Measurements from ENCODE around the gene ZNF445. TPM values are rescaled to one million over a fixed set of nuclear protein-coding genes. Genes with fewer than 3 reads are reported as not detected.

Gene ZNF445
- total and polyA plus RNA-seq, 4 donors = 2.1 to 8.7 (median 4.9) TPM

DNA sequence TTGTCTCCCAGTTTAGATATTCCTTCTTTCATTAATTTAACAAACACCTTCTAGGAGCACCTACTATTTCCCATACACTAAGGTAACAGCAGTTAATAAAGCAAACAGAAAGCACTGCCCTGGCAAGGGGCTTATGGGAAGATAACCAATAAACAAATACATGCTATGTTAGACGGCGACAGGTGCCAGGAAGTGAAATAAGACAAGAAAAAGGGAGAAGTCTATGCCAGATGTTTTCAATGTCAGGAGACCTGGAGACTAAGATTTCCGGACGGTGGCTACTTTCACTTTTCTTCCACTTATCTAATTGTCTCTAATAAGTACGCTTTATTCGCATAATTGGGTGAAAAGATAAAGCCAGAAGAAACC is 32.5 kb upstream of the ZNF445 start:
- Histone ChIP-seq H3K9ac (ENCODE audit: low read depth in 1 of 2, low read length in 2 of 2) (peak overlapping the region; percentile 70 to 93), H3K27ac (ENCODE audit: low read depth in 1 of 2, low read length in 2 of 2) (peak overlapping the region; percentile 75 to 79), H3K36me3 (ENCODE audit: control insufficient read depth in 4 of 4, insufficient read depth in 3 of 4, low read depth in 1 of 4, low read length in 3 of 4) (peaks cover 0 to 8% (median 0%) of the 10 kb centered on the region in 4 donors), H3K4me1 (ENCODE audit: control insufficient read depth in 4 of 4, insufficient read depth in 4 of 4, low read length in 3 of 4) (peaks cover 0 to 15% (median 10%) of the 10 kb centered on the region in 4 donors), H3K27me3 (ENCODE audit: control insufficient read depth in 4 of 4, insufficient read depth in 4 of 4, low read length in 3 of 4) (no peaks in the 10 kb centered on the region), H3K9me3 (ENCODE audit: control insufficient read depth in 4 of 4, low read length in 3 of 4) (peaks cover 0 to 7% (median 2%) of the 10 kb centered on the region in 4 donors), H3K4me3 (ENCODE audit: low read depth in 1 of 3, low read length in 3 of 3) (peak overlapping the region; percentile 76 to 90 (median 78))
- TF ChIP-seq NR2F2 (IDR thresholded peaks at IDR 0.05) = no peak
- TF ChIP-seq GABPA (IDR thresholded peaks at IDR 0.05 in 1 of 2, conservative IDR thresholded peaks at IDR 0.05 in 1 of 2) = no peak
- TF ChIP-seq, protein P1, sequence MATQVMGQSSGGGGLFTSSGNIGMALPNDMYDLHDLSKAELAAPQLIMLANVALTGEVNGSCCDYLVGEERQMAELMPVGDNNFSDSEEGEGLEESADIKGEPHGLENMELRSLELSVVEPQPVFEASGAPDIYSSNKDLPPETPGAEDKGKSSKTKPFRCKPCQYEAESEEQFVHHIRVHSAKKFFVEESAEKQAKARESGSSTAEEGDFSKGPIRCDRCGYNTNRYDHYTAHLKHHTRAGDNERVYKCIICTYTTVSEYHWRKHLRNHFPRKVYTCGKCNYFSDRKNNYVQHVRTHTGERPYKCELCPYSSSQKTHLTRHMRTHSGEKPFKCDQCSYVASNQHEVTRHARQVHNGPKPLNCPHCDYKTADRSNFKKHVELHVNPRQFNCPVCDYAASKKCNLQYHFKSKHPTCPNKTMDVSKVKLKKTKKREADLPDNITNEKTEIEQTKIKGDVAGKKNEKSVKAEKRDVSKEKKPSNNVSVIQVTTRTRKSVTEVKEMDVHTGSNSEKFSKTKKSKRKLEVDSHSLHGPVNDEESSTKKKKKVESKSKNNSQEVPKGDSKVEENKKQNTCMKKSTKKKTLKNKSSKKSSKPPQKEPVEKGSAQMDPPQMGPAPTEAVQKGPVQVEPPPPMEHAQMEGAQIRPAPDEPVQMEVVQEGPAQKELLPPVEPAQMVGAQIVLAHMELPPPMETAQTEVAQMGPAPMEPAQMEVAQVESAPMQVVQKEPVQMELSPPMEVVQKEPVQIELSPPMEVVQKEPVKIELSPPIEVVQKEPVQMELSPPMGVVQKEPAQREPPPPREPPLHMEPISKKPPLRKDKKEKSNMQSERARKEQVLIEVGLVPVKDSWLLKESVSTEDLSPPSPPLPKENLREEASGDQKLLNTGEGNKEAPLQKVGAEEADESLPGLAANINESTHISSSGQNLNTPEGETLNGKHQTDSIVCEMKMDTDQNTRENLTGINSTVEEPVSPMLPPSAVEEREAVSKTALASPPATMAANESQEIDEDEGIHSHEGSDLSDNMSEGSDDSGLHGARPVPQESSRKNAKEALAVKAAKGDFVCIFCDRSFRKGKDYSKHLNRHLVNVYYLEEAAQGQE (IDR thresholded peaks at IDR 0.05) = no peak
- TF ChIP-seq, protein P2, sequence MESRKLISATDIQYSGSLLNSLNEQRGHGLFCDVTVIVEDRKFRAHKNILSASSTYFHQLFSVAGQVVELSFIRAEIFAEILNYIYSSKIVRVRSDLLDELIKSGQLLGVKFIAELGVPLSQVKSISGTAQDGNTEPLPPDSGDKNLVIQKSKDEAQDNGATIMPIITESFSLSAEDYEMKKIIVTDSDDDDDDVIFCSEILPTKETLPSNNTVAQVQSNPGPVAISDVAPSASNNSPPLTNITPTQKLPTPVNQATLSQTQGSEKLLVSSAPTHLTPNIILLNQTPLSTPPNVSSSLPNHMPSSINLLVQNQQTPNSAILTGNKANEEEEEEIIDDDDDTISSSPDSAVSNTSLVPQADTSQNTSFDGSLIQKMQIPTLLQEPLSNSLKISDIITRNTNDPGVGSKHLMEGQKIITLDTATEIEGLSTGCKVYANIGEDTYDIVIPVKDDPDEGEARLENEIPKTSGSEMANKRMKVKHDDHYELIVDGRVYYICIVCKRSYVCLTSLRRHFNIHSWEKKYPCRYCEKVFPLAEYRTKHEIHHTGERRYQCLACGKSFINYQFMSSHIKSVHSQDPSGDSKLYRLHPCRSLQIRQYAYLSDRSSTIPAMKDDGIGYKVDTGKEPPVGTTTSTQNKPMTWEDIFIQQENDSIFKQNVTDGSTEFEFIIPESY (IDR thresholded peaks at IDR 0.05) = no peak
- no peak for TF ChIP-seq JUND (IDR thresholded peaks at IDR 0.05)
- under 1% methylated on average over 6 of the region's 6 CpGs for WGBS
- DNase-seq (ENCODE audit: low spot score) = no peak

DNA sequence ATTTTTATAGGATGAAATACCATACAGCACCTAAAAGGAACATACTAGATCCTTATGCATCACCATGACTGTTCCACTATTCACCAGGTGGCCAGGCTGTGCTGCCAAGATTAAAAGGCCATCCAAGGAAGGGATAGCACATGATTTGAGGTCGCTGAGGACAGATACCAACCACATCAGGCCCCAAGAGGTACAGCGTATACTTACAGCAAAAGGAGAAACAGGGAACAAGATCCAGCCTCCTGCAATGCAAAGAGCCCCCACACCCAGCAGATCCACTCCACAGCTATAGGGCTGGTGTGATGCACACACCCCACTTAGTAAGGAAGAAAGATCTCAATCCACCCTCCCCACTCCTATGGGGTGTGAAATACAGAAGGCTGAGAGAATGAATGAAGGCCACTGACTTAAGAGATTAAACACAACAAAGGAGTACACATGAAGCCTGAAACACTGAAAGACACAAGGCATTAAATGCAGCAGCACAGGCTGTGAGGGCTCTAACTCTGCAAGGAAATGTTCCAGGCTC is 32.0 kb upstream of the ZNF445 start:
- Histone ChIP-seq H3K27me3 (ENCODE audit: control insufficient read depth in 4 of 4, insufficient read depth in 4 of 4, low read length in 3 of 4) (no peaks in the 10 kb centered on the region), H3K9ac (ENCODE audit: low read depth in 1 of 2, low read length in 2 of 2) (peak overlapping the region; percentile 8 to 93), H3K4me1 (ENCODE audit: control insufficient read depth in 4 of 4, insufficient read depth in 4 of 4, low read length in 3 of 4) (peaks cover 0 to 15% (median 10%) of the 10 kb centered on the region in 4 donors), H3K9me3 (ENCODE audit: control insufficient read depth in 4 of 4, low read length in 3 of 4) (peaks cover 0 to 7% (median 2%) of the 10 kb centered on the region in 4 donors), H3K4me3 (ENCODE audit: low read depth in 1 of 3, low read length in 3 of 3) (peak overlapping the region in 2 of 3 donors; percentile 78 to 90), H3K27ac (ENCODE audit: low read depth in 1 of 2, low read length in 2 of 2) (no peak overlapping the region), H3K36me3 (ENCODE audit: control insufficient read depth in 4 of 4, insufficient read depth in 3 of 4, low read depth in 1 of 4, low read length in 3 of 4) (peaks cover 0 to 8% (median 0%) of the 10 kb centered on the region in 4 donors)
- TF ChIP-seq TAF1 (conservative IDR thresholded peaks at IDR 0.05) (no peak), NR2F2 (IDR thresholded peaks at IDR 0.05) (no peak), EGR1 (IDR thresholded peaks at IDR 0.05; ENCODE audit: low read depth in 2 of 2) (no peak), ATF3 (IDR thresholded peaks at IDR 0.05) (no peak)
- WGBS = 68% methylated on average over 2 of the region's 2 CpGs
- DNase-seq (ENCODE audit: low spot score) = no peak

GRCh38 chr3:44506961-44507360 is 29.5 kb upstream of the ZNF445 start:
- Histone ChIP-seq H3K27ac (ENCODE audit: low read depth in 1 of 2, low read length in 2 of 2) (no peak overlapping the region), H3K27me3 (ENCODE audit: control insufficient read depth in 4 of 4, insufficient read depth in 4 of 4, low read length in 3 of 4) (no peaks in the 10 kb centered on the region), H3K4me1 (ENCODE audit: control insufficient read depth in 4 of 4, insufficient read depth in 4 of 4, low read length in 3 of 4) (peaks cover 0 to 15% (median 10%) of the 10 kb centered on the region in 4 donors), H3K9me3 (ENCODE audit: control insufficient read depth in 4 of 4, low read length in 3 of 4) (peaks cover 6 to 12% (median 9%) of the 10 kb centered on the region in 4 donors), H3K4me3 (ENCODE audit: low read depth in 1 of 3, low read length in 3 of 3) (no peak overlapping the region), H3K9ac (ENCODE audit: low read depth in 1 of 2, low read length in 2 of 2) (no peak overlapping the region), H3K36me3 (ENCODE audit: control insufficient read depth in 4 of 4, insufficient read depth in 3 of 4, low read depth in 1 of 4, low read length in 3 of 4) (peaks cover 0 to 12% (median 4%) of the 10 kb centered on the region in 4 donors)
- WGBS = 95% methylated on average over 5 of the region's 5 CpGs
- no peak for DNase-seq (ENCODE audit: low spot score)
- no peak for TF ChIP-seq GABPA (IDR thresholded peaks at IDR 0.05 in 1 of 2, conservative IDR thresholded peaks at IDR 0.05 in 1 of 2)
- TF ChIP-seq JUND (IDR thresholded peaks at IDR 0.05) = no peak
- TF ChIP-seq TAF1 (conservative IDR thresholded peaks at IDR 0.05) = no peak
- no peak for TF ChIP-seq EGR1 (IDR thresholded peaks at IDR 0.05; ENCODE audit: low read depth in 2 of 2)
- no peak for TF ChIP-seq HNF4G (IDR thresholded peaks at IDR 0.05)
- TF ChIP-seq FOXA2 (IDR thresholded peaks at IDR 0.05) = no peak
- TF ChIP-seq ATF3 (IDR thresholded peaks at IDR 0.05) = no peak
- TF ChIP-seq, protein P1 (IDR thresholded peaks at IDR 0.05) = no peak
- no peak for TF ChIP-seq RAD21 (IDR thresholded peaks at IDR 0.05)
- TF ChIP-seq, protein P3, sequence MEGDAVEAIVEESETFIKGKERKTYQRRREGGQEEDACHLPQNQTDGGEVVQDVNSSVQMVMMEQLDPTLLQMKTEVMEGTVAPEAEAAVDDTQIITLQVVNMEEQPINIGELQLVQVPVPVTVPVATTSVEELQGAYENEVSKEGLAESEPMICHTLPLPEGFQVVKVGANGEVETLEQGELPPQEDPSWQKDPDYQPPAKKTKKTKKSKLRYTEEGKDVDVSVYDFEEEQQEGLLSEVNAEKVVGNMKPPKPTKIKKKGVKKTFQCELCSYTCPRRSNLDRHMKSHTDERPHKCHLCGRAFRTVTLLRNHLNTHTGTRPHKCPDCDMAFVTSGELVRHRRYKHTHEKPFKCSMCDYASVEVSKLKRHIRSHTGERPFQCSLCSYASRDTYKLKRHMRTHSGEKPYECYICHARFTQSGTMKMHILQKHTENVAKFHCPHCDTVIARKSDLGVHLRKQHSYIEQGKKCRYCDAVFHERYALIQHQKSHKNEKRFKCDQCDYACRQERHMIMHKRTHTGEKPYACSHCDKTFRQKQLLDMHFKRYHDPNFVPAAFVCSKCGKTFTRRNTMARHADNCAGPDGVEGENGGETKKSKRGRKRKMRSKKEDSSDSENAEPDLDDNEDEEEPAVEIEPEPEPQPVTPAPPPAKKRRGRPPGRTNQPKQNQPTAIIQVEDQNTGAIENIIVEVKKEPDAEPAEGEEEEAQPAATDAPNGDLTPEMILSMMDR (IDR thresholded peaks at IDR 0.05; ENCODE audit: low read depth, low read length, missing input control) = no peak
- no peak for TF ChIP-seq RXRA (IDR thresholded peaks at IDR 0.05)
